Panc1 (cell line): ENCODE results near the gene MICAL1. TPM values are rescaled to one million over a fixed set of nuclear protein-coding genes. Genes with fewer than 3 reads are reported as not detected.

Source experiments
- ATAC-seq: fragments of 200-7000 bp; cut with Tn5 transposase; 2 replicates; pipeline ENCODE4 v1.9.1; 2020; ENCODE audit warnings: mild to moderate bottlenecking, moderate library complexity
- BruUV-seq: library from RNA; stranded (reverse); fragments of 400-500 nt; replicated peaks from 2 replicates; lab custom pipeline; 2021; lab: Mats Ljungman, UMichigan
- CTCF ChIA-PET: fragments of 300-600 bp; sonication (Branson Sonifier 250); formaldehyde crosslinking; loops from one replicate; lab custom pipeline; 2022; ENCODE audit warnings: antibody characterized with exemption; lab: Charles Lee
- POLR2A ChIA-PET: fragments of 300-600 bp; sonication (Branson Sonifier 250); formaldehyde crosslinking; loops from one replicate; lab custom pipeline; 2022; ENCODE audit warnings: antibody characterized with exemption; lab: Charles Lee
- DNase-seq: peaks from one replicate; pipeline ENCODE4 v3.0.0-alpha.2; 2010; ENCODE audit warnings: low read depth, low spot score
- H3K27ac ChIP-seq: 2 replicates; pipeline ENCODE4 v1.5.1; 2011; ENCODE audit warnings: mild to moderate bottlenecking, low read length, inconsistent platforms
- H3K27me3 ChIP-seq: fragments of 200-500 bp; sonication (Bioruptor generic); 2 replicates; pipeline ENCODE4 v1.6.0; 2014; ENCODE audit warnings: low read length, inconsistent platforms; ENCODE audit not compliant: control insufficient read depth, insufficient read depth
- H3K36me3 ChIP-seq: fragments of 200-500 bp; sonication (Bioruptor generic); 2 replicates; pipeline ENCODE4 v1.5.1; 2014; ENCODE audit warnings: inconsistent platforms, mild to moderate bottlenecking, low read length, moderate library complexity; ENCODE audit not compliant: control insufficient read depth, insufficient read depth
- H3K4me1 ChIP-seq: 2 replicates; pipeline ENCODE4 v1.5.1; 2011; ENCODE audit warnings: inconsistent platforms, mild to moderate bottlenecking, low read length, moderate library complexity; ENCODE audit not compliant: control insufficient read depth, insufficient read depth
- H3K4me3 ChIP-seq, 2 experiments: 2 replicates each; pipeline ENCODE4 v1.5.1; 2011 to 2012; ENCODE audit warnings: low read depth in 2 of 2, low read length in 2 of 2, mild to moderate bottlenecking in 2 of 2, inconsistent platforms in 1 of 2, moderate library complexity in 1 of 2
- H3K9me3 ChIP-seq: fragments of 200-500 bp; sonication (Bioruptor generic); 2 replicates; pipeline ENCODE4 v1.5.1; 2014; ENCODE audit warnings: low read depth, mild to moderate bottlenecking, inconsistent platforms, low read length, moderate library complexity; ENCODE audit not compliant: control insufficient read depth, insufficient read depth
- POLR2AphosphoS5 ChIP-seq: IDR thresholded peaks from 2 replicates; pipeline ENCODE4 v1.6.1; 2012; ENCODE audit warnings: mild to moderate bottlenecking, low read depth, low read length, moderate library complexity
- SIN3A ChIP-seq: IDR thresholded peaks from 2 replicates; pipeline ENCODE4 v1.6.1; 2012; ENCODE audit warnings: low read depth, mild to moderate bottlenecking, low read length, moderate library complexity, borderline replicate concordance; ENCODE audit not compliant: insufficient read depth
- TCF7L2 ChIP-seq: IDR thresholded peaks from 2 replicates; pipeline ENCODE4 v1.6.1; 2011; ENCODE audit warnings: mild to moderate bottlenecking, low read depth, low read length, inconsistent platforms
- in situ Hi-C: cut with HindIII; loops from 2 replicates; pipeline ENCODE4 v1.10.0; 2016; ENCODE audit warnings: low sequenced_read_pairs, low pct_unique_long_range_greater_than_20kb
- intact Hi-C: fragments of 100-400 bp; cut with micrococcal nuclease; formaldehyde crosslinking; loops from one replicate; pipeline ENCODE4 v1.10.0; 2022; ENCODE audit not compliant: unreplicated experiment
- total RNA-seq: library from RNA; stranded (reverse); gene quantifications from one replicate; pipeline ENCODE4 v1.2.1, GENCODE V29; 2021; ENCODE audit not compliant: unreplicated experiment
- TF ChIP-seq, protein P1 (sequence below), 2 experiments: IDR thresholded peaks; 2 replicates each; pipeline ENCODE4 v1.6.1; 2011 to 2012; ENCODE audit warnings: low read depth in 2 of 2, control low read depth in 1 of 2, low read length in 1 of 2, mild to moderate bottlenecking in 1 of 2, moderate library complexity in 1 of 2; ENCODE audit not compliant: insufficient read depth in 1 of 2
- TF ChIP-seq, protein P2 (sequence below): fragments of 450-650 bp; IDR thresholded peaks from 2 replicates; pipeline ENCODE4 v1.5.1; 2017; ENCODE audit warnings: mild to moderate bottlenecking

The MICAL1 gene
- total RNA-seq, 1 experiment from 2014 or later = 64.5 TPM

DNA sequence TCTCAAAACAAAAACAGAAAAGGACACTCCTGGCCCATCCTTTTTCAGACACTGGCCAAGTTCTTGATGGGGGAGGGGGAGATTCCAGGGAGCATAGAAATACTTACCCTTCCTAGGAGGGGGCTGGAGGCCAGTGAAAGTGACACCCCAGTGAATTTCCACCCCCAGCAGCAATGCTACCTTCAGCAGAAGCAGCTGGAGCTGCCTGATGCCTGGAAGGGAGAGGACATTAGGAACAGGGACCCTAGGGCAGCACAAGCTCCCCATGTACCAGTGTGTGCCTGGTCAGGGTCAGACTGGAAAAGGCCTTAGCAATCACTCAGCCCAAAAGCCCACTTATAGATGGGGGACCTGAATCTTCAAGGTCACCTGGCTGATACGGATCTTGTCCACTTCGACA, 2.4 kb downstream of the MICAL1 start:
- no peaks in the 10 kb centered on the region for H3K9me3 ChIP-seq
- no peaks in the 10 kb centered on the region for H3K36me3 ChIP-seq
- intact Hi-C loops = no loop called here
- peaks cover 22% of the 10 kb centered on the region for H3K4me1 ChIP-seq
- no peak overlapping the region for H3K27ac ChIP-seq
- POLR2A ChIA-PET = no interaction called here
- no TSS peak for BruUV-seq
- CTCF ChIA-PET = no interaction called here
- in situ Hi-C loops = no loop called here
- no peaks in the 10 kb centered on the region for H3K27me3 ChIP-seq
- ATAC-seq = no peak
- TF ChIP-seq SIN3A = no peak
- TF ChIP-seq TCF7L2 = no peak
- TF ChIP-seq POLR2AphosphoS5 = no peak
- TF ChIP-seq, protein P1, sequence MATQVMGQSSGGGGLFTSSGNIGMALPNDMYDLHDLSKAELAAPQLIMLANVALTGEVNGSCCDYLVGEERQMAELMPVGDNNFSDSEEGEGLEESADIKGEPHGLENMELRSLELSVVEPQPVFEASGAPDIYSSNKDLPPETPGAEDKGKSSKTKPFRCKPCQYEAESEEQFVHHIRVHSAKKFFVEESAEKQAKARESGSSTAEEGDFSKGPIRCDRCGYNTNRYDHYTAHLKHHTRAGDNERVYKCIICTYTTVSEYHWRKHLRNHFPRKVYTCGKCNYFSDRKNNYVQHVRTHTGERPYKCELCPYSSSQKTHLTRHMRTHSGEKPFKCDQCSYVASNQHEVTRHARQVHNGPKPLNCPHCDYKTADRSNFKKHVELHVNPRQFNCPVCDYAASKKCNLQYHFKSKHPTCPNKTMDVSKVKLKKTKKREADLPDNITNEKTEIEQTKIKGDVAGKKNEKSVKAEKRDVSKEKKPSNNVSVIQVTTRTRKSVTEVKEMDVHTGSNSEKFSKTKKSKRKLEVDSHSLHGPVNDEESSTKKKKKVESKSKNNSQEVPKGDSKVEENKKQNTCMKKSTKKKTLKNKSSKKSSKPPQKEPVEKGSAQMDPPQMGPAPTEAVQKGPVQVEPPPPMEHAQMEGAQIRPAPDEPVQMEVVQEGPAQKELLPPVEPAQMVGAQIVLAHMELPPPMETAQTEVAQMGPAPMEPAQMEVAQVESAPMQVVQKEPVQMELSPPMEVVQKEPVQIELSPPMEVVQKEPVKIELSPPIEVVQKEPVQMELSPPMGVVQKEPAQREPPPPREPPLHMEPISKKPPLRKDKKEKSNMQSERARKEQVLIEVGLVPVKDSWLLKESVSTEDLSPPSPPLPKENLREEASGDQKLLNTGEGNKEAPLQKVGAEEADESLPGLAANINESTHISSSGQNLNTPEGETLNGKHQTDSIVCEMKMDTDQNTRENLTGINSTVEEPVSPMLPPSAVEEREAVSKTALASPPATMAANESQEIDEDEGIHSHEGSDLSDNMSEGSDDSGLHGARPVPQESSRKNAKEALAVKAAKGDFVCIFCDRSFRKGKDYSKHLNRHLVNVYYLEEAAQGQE (IDR thresholded peaks at IDR 0.05; ENCODE audit: insufficient read depth in 1 of 2, low read depth in 2 of 2, low read length in 1 of 2) = no peak
- TF ChIP-seq, protein P2, sequence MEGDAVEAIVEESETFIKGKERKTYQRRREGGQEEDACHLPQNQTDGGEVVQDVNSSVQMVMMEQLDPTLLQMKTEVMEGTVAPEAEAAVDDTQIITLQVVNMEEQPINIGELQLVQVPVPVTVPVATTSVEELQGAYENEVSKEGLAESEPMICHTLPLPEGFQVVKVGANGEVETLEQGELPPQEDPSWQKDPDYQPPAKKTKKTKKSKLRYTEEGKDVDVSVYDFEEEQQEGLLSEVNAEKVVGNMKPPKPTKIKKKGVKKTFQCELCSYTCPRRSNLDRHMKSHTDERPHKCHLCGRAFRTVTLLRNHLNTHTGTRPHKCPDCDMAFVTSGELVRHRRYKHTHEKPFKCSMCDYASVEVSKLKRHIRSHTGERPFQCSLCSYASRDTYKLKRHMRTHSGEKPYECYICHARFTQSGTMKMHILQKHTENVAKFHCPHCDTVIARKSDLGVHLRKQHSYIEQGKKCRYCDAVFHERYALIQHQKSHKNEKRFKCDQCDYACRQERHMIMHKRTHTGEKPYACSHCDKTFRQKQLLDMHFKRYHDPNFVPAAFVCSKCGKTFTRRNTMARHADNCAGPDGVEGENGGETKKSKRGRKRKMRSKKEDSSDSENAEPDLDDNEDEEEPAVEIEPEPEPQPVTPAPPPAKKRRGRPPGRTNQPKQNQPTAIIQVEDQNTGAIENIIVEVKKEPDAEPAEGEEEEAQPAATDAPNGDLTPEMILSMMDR = no peak
- H3K4me3 ChIP-seq = no peak overlapping the region
- no peak for DNase-seq

DNA sequence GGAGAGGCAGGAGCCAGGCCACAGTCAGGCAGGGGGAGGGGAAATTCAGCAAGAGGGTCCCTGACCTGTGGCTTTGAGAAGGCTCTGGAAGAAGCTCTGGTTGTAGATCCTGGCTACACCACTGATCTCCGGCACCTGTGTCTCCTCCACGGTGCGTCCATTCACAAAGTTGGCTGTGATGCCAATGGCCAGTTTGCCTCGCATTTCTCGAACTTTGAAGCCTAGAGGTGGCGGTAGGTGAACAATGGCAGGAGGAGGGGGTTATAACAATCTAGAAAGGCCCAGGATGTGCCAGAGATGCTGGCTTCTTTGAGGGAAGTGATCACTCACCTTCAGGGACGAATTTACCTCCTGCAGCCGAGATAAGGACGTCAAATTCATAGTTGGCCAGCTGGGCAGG, 3.4 kb downstream of the MICAL1 start:
- no peak for DNase-seq
- TF ChIP-seq TCF7L2 (no peak), POLR2AphosphoS5 (no peak), SIN3A (no peak)
- TF ChIP-seq, protein P1 (IDR thresholded peaks at IDR 0.05; ENCODE audit: insufficient read depth in 1 of 2, low read depth in 2 of 2, low read length in 1 of 2) = no peak
- TF ChIP-seq, protein P2 = no peak
- CTCF ChIA-PET = no interaction called here
- intact Hi-C loops = no loop called here
- Histone ChIP-seq H3K27ac (no peak overlapping the region), H3K9me3 (no peaks in the 10 kb centered on the region), H3K36me3 (no peaks in the 10 kb centered on the region), H3K4me3 (no peak overlapping the region), H3K4me1 (peaks cover 15% of the 10 kb centered on the region), H3K27me3 (no peaks in the 10 kb centered on the region)
- in situ Hi-C loops = no loop called here
- BruUV-seq = no TSS peak
- POLR2A ChIA-PET = no interaction called here
- no peak for ATAC-seq
